GM12878 (cell line): Measurements from ENCODE around the gene TRIM8. TPM values are rescaled to one million over a fixed set of nuclear protein-coding genes. Genes with fewer than 3 reads are reported as not detected.

Source experiments
- ATAC-seq: fragments of 200-7000 bp; cut with Tn5 transposase; 3 replicates; pipeline ENCODE4 v1.9.1; 2020; ENCODE audit warnings: mild to moderate bottlenecking, moderate library complexity
- BruUV-seq: library from RNA; stranded (reverse); fragments of 400-500 nt; replicated peaks from 2 replicates; lab custom pipeline; 2021; lab: Mats Ljungman, UMichigan
- CTCF ChIA-PET: fragments of 300-600 bp; sonication (Branson Sonifier 250); formaldehyde crosslinking; extraction: SDS; loops from one replicate; lab custom pipeline; 2021; ENCODE audit warnings: inconsistent platforms; lab: Yijun Ruan, JAX
- POLR2A ChIA-PET: fragments of 350-600 bp; formaldehyde crosslinking; extraction: SDS; loops from one replicate; lab custom pipeline; 2021; ENCODE audit warnings: inconsistent platforms; lab: Charles Lee
- RAD21 ChIA-PET: fragments of 300-600 bp; sonication (Branson Sonifier 250); formaldehyde crosslinking; loops from one replicate; lab custom pipeline; 2023; ENCODE audit warnings: antibody characterized with exemption; ENCODE audit not compliant: unreplicated experiment; lab: Charles Lee
- SMC1A ChIA-PET: fragments of 300-600 bp; sonication (Branson Sonifier 250); formaldehyde crosslinking; loops from one replicate; lab custom pipeline; 2023; ENCODE audit not compliant: unreplicated experiment, uncharacterized antibody; lab: Charles Lee
- DNase-seq: peaks from one replicate; pipeline ENCODE4 v3.0.0-alpha.2; 2011; ENCODE audit warnings: low read depth, low spot score
- FAIRE-seq: peaks from 3 replicates; lab custom pipeline; 2011; peaks lifted over from hg19 to GRCh38; lab: Jason Lieb, UNC
- H2AFZ ChIP-seq: 2 replicates; pipeline ENCODE4 v1.6.0; 2011; ENCODE audit warnings: low read depth, low read length, control low read depth; ENCODE audit not compliant: control insufficient read depth
- H3K27ac ChIP-seq: 2 replicates; pipeline ENCODE4 v1.5.1; 2011; ENCODE audit warnings: control low read depth; ENCODE audit not compliant: control insufficient read depth, insufficient read depth
- H3K27me3 ChIP-seq, 2 experiments: replicated peaks in 1 of 2; 2 replicates each; pipeline versions ENCODE4 v1.6.0 to v1.6.1; 2011; ENCODE audit warnings: low read length in 1 of 2; ENCODE audit not compliant: control insufficient read depth in 2 of 2, insufficient read depth in 2 of 2
- H3K36me3 ChIP-seq, 2 experiments: 2 replicates each; pipeline ENCODE4 v1.5.1; 2011; ENCODE audit warnings: low read length in 1 of 2; ENCODE audit not compliant: control insufficient read depth in 2 of 2, insufficient read depth in 2 of 2
- H3K4me1 ChIP-seq: 2 replicates; pipeline ENCODE4 v1.6.1; 2011; ENCODE audit warnings: mild to moderate bottlenecking, low read length, moderate library complexity, mixed read lengths; ENCODE audit not compliant: control insufficient read depth, insufficient read depth
- H3K4me2 ChIP-seq: 2 replicates; pipeline ENCODE4 v1.6.0; 2011; ENCODE audit warnings: control low read depth; ENCODE audit not compliant: control insufficient read depth, insufficient read depth
- H3K4me3 ChIP-seq: fragments of 200-600 bp; sonication (generic); 2 replicates; pipeline ENCODE4 v1.5.1; 2016
- H3K79me2 ChIP-seq: 2 replicates; pipeline ENCODE4 v1.6.0; 2011; ENCODE audit warnings: low read length; ENCODE audit not compliant: control insufficient read depth, insufficient read depth
- H3K9ac ChIP-seq: 2 replicates; pipeline ENCODE4 v1.8.0; 2011; ENCODE audit warnings: low read length, control low read depth, mixed read lengths; ENCODE audit not compliant: control insufficient read depth, insufficient read depth
- H3K9me3 ChIP-seq: replicated peaks from 3 replicates; pipeline ENCODE4 v1.5.1; 2011; ENCODE audit warnings: mild to moderate bottlenecking, low read length; ENCODE audit not compliant: control insufficient read depth, insufficient read depth
- H4K20me1 ChIP-seq: 2 replicates; pipeline ENCODE4 v1.6.0; 2011; ENCODE audit not compliant: control insufficient read depth, insufficient read depth
- DPF2 ChIP-seq: fragments of 450-650 bp; IDR thresholded peaks from 2 replicates; pipeline ENCODE4 v1.6.1; 2017; ENCODE audit warnings: mild to moderate bottlenecking
- EED ChIP-seq: sonication (generic); IDR thresholded peaks from 2 replicates; pipeline ENCODE4 v1.6.1; 2016; ENCODE audit warnings: antibody characterized with exemption, low read depth
- EP300 ChIP-seq, 2 experiments: fragments of 150-350 bp in 1 of 2; IDR thresholded peaks; 2 replicates each; pipeline ENCODE4 v1.6.1; 2011 to 2012; ENCODE audit warnings: low read depth in 2 of 2, low read length in 2 of 2, borderline replicate concordance in 1 of 2, improper control_type of control experiment in 1 of 2, inconsistent platforms in 1 of 2; ENCODE audit not compliant: control insufficient read depth in 1 of 2
- KAT2A ChIP-seq: conservative IDR thresholded peaks from 2 replicates; pipeline ENCODE4 v1.6.1; 2011; ENCODE audit warnings: low read depth, low read length; ENCODE audit not compliant: control insufficient read depth
- KDM1A ChIP-seq: fragments of 200-600 bp; sonication (generic); IDR thresholded peaks from 2 replicates; pipeline ENCODE4 v1.6.1; 2016; ENCODE audit warnings: borderline replicate concordance
- MYB ChIP-seq: fragments of 150-350 bp; IDR thresholded peaks from 2 replicates; pipeline ENCODE4 v1.6.1; 2014; ENCODE audit warnings: mild to moderate bottlenecking, low read depth, low read length, borderline replicate concordance
- NFYA ChIP-seq: IDR thresholded peaks from 2 replicates; pipeline ENCODE4 v1.6.1; 2011; ENCODE audit warnings: low read depth, mild to moderate bottlenecking, low read length, improper control_type of control experiment, borderline replicate concordance
- POLR2AphosphoS5 ChIP-seq: IDR thresholded peaks from 2 replicates; pipeline ENCODE4 v1.6.1; 2011; ENCODE audit warnings: mild to moderate bottlenecking, low read length, inconsistent platforms
- RAD51 ChIP-seq: fragments of 450-650 bp; IDR thresholded peaks from 2 replicates; pipeline ENCODE4 v1.6.1; 2016; ENCODE audit warnings: moderate library complexity, mild to moderate bottlenecking, inconsistent platforms
- SMARCA5 ChIP-seq: fragments of 450-650 bp; IDR thresholded peaks from 2 replicates; pipeline ENCODE4 v1.6.1; 2017; ENCODE audit warnings: mild to moderate bottlenecking
- SREBF1 ChIP-seq: IDR thresholded peaks from 2 replicates; pipeline ENCODE4 v1.6.1; 2012; ENCODE audit warnings: mild to moderate bottlenecking, low read length
- STAT3 ChIP-seq: IDR thresholded peaks from 2 replicates; pipeline ENCODE4 v1.6.1; 2011; ENCODE audit warnings: low read depth, low read length, improper control_type of control experiment
- WGBS: methylation state at CpG from one replicate; pipeline ENCODE4 v1.1.6; 2016; ENCODE audit warnings: low lambda C conversion rate; ENCODE audit not compliant: insufficient replicate concordance, insufficient coverage; ENCODE audit errors: missing lambda C conversion rate; 5-methylcytosine and 5-hydroxymethylcytosine counted together
- in situ Hi-C: fragments of 300-500 bp; cut with MboI; formaldehyde crosslinking; loops from 9 replicates; pipeline ENCODE4 v1.14.3; 2018; ENCODE audit warnings: mixed read lengths
- intact Hi-C: fragments of 100-400 bp; cut with micrococcal nuclease; formaldehyde crosslinking; loops from one replicate; pipeline ENCODE4 v1.14.2; 2022; ENCODE audit not compliant: unreplicated experiment
- polyA plus RNA-seq, 11 experiments: library from polyadenylated mRNA; depleted of rRNA in 4 of 11; unstranded in 6 of 11; stranded (reverse) in 5 of 11; fragments of >200 nt; fragmentation: Nextera tagmentation in 4 of 11; fragmentation: Illumina TruSeq in 1 of 11; extraction: Ambion mirVana in 4 of 11; extraction: Trizol in 1 of 11; gene quantifications; 1 replicate in 1 of 11; 2 replicates in 10 of 11; pipeline versions ENCODE4 v1.2.1 to v1.2.3, GENCODE V29; 2011 to 2016; ENCODE audit warnings: inconsistent platforms in 2 of 11, missing spikeins in 2 of 11, low read depth in 1 of 11
- total RNA-seq, 4 experiments: library from RNA; depleted of rRNA in 3 of 4; stranded (reverse); fragments of >200 nt in 3 of 4; fragmentation: Illumina TruSeq in 1 of 4; extraction: Trizol in 1 of 4; gene quantifications; 2 replicates each; pipeline versions ENCODE4 v1.2.1 to v1.2.3, GENCODE V29; 2013 to 2021
- TF ChIP-seq, protein P1 (sequence below): IDR thresholded peaks from 2 replicates; pipeline ENCODE4 v1.6.1; 2011; ENCODE audit warnings: low read depth, mild to moderate bottlenecking, low read length, moderate library complexity, borderline replicate concordance; ENCODE audit errors: extremely low read depth
- TF ChIP-seq, protein P2 (sequence below): fragments of 450-650 bp; IDR thresholded peaks from 2 replicates; pipeline ENCODE4 v1.6.1; 2018; ENCODE audit warnings: borderline replicate concordance, mild to moderate bottlenecking; ENCODE audit not compliant: partially characterized antibody
- TF ChIP-seq, protein P3 (sequence below): IDR thresholded peaks from 2 replicates; pipeline ENCODE4 v1.6.1; 2011; ENCODE audit warnings: borderline replicate concordance, low read depth, mild to moderate bottlenecking, moderate library complexity, mixed read lengths, low read length; ENCODE audit not compliant: insufficient read depth; ENCODE audit errors: extremely low read length

TRIM8 gene
- total and polyA plus RNA-seq, 10 of the 15 experiments (the other 5 are each of a cell fraction or from before 2014, with no cell fraction given): 7.9 to 53.2 (median 24.6) TPM

DNA sequence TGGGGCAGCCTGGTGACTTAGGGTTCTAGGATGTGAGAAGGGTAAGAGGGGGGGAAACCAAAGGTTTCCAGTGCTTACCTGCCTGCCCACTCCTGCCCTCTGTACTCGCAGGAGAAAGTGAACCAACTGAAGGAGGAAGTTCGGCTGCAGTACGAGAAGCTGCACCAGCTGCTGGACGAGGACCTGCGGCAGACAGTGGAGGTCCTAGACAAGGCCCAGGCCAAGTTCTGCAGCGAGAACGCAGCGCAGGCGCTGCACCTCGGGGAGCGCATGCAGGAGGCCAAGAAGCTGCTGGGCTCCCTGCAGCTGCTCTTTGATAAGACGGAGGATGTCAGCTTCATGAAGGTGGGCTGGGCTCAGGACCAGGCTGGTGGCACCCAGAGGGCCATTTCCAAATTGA lies 10.7 kb downstream of the TRIM8 start:
- no peaks in the 10 kb centered on the region for H4K20me1 ChIP-seq
- no TSS peak for BruUV-seq

More for the DNA sequence above, 10.7 kb downstream of the TRIM8 start:
- no peaks in the 10 kb centered on the region for H3K27me3 ChIP-seq
- H3K4me3 ChIP-seq: no peak overlapping the region
- no peak overlapping the region for H3K9ac ChIP-seq
- peaks cover 37% of the 10 kb centered on the region for H3K4me1 ChIP-seq
- FAIRE-seq (no peak), DNase-seq (no peak), ATAC-seq (no peak)
- WGBS: 95% methylated on average over 11 of the region's 12 CpGs
- ChIA-PET RAD21 (interaction anchor here (0.6 to 7.1 kb wide), 2 partner anchors 21 to 33 kb away, joined by 3 to 81 read pairs; no protein-coding TSS in a partner anchor), CTCF (interaction anchor here (1.4 to 13.5 kb wide), 2 partner anchors 22 to 71 kb away, joined by 3 to 128 read pairs; no protein-coding TSS in a partner anchor), SMC1A (interaction anchor here (1.2 to 6.2 kb wide), 4 partner anchors 9 to 57 kb away, joined by 3 to 55 read pairs (median 4); partner anchors contain the start of genes ARL3 and SFXN2), POLR2A (interaction anchor here (1.2 to 14.1 kb wide), 4 partner anchors 8 to 58 kb away, joined by 4 to 151 read pairs (median 39); partner anchors contain the start of genes ARL3 and SFXN2)
- H3K79me2 ChIP-seq: peaks cover 38% of the 10 kb centered on the region
- no peak overlapping the region for H3K4me2 ChIP-seq
- in situ Hi-C loops (no loop called here), intact Hi-C loops (no loop called here)
- TF ChIP-seq STAT3: no peak
- TF ChIP-seq SMARCA5: no peak
- no peak for TF ChIP-seq KDM1A
- TF ChIP-seq RAD51: no peak
- no peak for TF ChIP-seq SREBF1
- TF ChIP-seq MYB: no peak
- TF ChIP-seq DPF2: no peak
- TF ChIP-seq POLR2AphosphoS5: no peak
- no peak for TF ChIP-seq EED
- TF ChIP-seq, protein P1, sequence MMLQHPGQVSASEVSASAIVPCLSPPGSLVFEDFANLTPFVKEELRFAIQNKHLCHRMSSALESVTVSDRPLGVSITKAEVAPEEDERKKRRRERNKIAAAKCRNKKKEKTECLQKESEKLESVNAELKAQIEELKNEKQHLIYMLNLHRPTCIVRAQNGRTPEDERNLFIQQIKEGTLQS: no peak
- no peak for TF ChIP-seq KAT2A
- TF ChIP-seq NFYA: no peak
- TF ChIP-seq, protein P2, sequence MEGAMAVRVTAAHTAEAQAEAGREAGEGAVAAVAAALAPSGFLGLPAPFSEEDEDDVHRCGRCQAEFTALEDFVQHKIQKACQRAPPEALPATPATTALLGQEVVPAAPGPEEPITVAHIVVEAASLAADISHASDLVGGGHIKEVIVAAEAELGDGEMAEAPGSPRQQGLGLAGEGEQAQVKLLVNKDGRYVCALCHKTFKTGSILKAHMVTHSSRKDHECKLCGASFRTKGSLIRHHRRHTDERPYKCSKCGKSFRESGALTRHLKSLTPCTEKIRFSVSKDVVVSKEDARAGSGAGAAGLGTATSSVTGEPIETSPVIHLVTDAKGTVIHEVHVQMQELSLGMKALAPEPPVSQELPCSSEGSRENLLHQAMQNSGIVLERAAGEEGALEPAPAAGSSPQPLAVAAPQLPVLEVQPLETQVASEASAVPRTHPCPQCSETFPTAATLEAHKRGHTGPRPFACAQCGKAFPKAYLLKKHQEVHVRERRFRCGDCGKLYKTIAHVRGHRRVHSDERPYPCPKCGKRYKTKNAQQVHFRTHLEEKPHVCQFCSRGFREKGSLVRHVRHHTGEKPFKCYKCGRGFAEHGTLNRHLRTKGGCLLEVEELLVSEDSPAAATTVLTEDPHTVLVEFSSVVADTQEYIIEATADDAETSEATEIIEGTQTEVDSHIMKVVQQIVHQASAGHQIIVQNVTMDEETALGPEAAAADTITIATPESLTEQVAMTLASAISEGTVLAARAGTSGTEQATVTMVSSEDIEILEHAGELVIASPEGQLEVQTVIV: no peak
- no peak for TF ChIP-seq EP300 (IDR thresholded peaks at IDR 0.05; ENCODE audit: borderline replicate concordance in 1 of 2, control insufficient read depth in 1 of 2, low read depth in 2 of 2, low read length in 2 of 2)
- TF ChIP-seq, protein P3, sequence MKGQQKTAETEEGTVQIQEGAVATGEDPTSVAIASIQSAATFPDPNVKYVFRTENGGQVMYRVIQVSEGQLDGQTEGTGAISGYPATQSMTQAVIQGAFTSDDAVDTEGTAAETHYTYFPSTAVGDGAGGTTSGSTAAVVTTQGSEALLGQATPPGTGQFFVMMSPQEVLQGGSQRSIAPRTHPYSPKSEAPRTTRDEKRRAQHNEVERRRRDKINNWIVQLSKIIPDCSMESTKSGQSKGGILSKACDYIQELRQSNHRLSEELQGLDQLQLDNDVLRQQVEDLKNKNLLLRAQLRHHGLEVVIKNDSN: no peak
- H3K9me3 ChIP-seq: no peaks in the 10 kb centered on the region
- no peak overlapping the region for H2AFZ ChIP-seq
- no peak overlapping the region for H3K27ac ChIP-seq
- H3K36me3 ChIP-seq: peaks cover 29 to 37% of the 10 kb centered on the region in 2 experiments
